HUES6 (cell line): ENCODE results near the gene TCF7L1.
"Not testable (repeated sequence)": the region's sequence is repeated elsewhere in the genome, so short reads cannot be mapped to it uniquely, and the experiment has no call there.

Experiments
- H3K27ac ChIP-seq: 2 replicates; pipeline ENCODE4 v1.7.0; 2013; ENCODE audit warnings: low read depth, mild to moderate bottlenecking, low read length, inconsistent platforms
- H3K27me3 ChIP-seq: 2 replicates; pipeline ENCODE4 v1.6.1; 2013; ENCODE audit warnings: low read length; ENCODE audit not compliant: control insufficient read depth, insufficient read depth
- H3K36me3 ChIP-seq: 2 replicates; pipeline ENCODE4 v1.6.1; 2013; ENCODE audit warnings: low read length; ENCODE audit not compliant: control insufficient read depth, insufficient read depth
- H3K4me1 ChIP-seq: 2 replicates; pipeline ENCODE4 v1.6.1; 2013; ENCODE audit warnings: low read length; ENCODE audit not compliant: control insufficient read depth, insufficient read depth
- H3K4me3 ChIP-seq: 2 replicates; pipeline ENCODE4 v1.5.1; 2013; ENCODE audit warnings: low read depth, low read length
- H3K9ac ChIP-seq: one replicate; pipeline ENCODE4 v1.6.1; 2013; ENCODE audit warnings: mild to moderate bottlenecking, low read length
- H3K9me3 ChIP-seq: 2 replicates; pipeline ENCODE4 v1.6.1; 2013; ENCODE audit warnings: low read depth, low read length; ENCODE audit not compliant: control insufficient read depth, insufficient read depth

TCF7L1 gene

DNA sequence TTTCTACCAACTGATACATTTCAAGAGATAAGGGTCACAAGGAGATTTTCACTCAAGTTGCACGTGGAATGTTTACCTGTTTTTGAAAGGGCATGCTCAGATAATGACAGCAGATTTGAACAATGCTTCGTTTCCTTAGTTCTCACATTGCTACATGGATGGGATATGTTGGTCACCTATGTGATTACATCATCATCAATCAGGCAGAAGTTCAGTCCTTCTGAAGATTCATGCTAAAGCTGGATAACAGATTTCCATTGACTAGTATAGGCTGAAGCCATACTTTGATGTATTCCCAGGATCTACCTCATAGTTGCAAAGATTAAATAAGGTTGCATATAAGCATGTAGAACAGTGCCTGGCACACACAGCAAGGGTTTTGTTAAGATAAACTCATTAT, 19.7 kb downstream of the TCF7L1 start:
- no peak overlapping the region for H3K27ac ChIP-seq
- H3K27me3 ChIP-seq, result no peaks in the 10 kb centered on the region
- H3K4me1 ChIP-seq, result peaks cover 7% of the 10 kb centered on the region
- no peaks in the 10 kb centered on the region for H3K9me3 ChIP-seq
- H3K9ac ChIP-seq, result no peak overlapping the region
- H3K36me3 ChIP-seq, result 0 out of 2 replicates have a peak, but pooled peaks cover 4% of the 10 kb centered on the region
- no peak overlapping the region for H3K4me3 ChIP-seq

DNA sequence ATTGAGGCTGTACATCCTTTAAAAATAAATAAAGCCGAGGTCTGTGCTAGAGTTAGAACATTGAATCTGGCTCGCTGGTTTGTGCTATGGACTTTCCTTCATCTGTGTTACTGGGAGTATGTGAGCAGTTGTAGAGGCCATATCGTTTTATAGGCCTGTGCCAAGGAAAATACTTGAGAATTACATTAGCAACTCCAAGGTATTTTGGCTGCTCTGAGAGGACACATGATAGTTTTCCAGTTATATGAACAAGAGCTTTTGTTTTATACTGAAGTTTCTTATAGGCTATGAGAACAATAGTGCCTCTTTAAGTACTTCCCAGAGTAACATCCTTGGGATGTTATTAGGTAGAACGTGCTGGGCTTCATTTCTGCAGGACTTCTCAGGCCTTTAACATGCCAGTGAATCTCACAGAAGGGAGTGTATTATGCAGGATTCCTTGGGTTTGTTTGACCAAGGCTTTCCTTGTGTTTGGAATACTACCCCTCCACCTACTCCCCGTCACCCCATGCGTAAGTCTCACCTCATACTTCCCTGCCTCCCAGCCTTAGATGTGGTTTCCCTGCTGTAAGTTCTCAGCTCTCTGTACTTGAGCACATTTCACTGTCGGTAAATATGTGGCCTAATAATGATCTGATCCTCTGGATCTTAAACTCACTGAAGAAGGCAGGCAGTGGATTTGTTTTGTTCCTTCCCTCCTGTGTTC, 21.0 kb downstream of the TCF7L1 start:
- H3K36me3 ChIP-seq, result 0 out of 2 replicates have a peak, but pooled peaks cover 4% of the 10 kb centered on the region
- H3K4me1 ChIP-seq, result peaks cover 7% of the 10 kb centered on the region
- H3K4me3 ChIP-seq, result no peak overlapping the region
- no peaks in the 10 kb centered on the region for H3K27me3 ChIP-seq
- no peak overlapping the region for H3K27ac ChIP-seq
- no peaks in the 10 kb centered on the region for H3K9me3 ChIP-seq
- H3K9ac ChIP-seq, result no peak overlapping the region

DNA sequence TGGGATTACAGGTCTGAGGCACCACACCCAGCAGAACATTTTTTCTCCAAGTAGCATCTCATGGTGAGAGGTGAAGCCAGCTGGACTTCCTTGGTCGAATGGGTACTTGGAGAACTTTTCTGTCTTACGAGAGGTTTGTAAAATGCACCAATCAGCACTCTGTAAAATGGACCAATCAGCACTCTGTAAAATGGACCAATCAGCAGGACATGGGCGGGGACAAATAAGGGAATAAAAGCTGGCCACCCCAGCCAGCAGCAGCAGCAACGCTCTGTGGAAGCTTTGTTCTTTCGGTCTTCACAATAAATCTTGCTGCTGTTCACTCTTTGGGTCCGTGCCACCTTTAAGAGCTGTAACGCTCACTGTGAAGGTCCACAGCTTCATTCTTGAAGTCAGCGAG, 21.9 kb downstream of the TCF7L1 start:
- not testable (repeated sequence) for H3K27ac ChIP-seq, H3K36me3 ChIP-seq, H3K27me3 ChIP-seq, H3K9ac ChIP-seq, H3K4me3 ChIP-seq, H3K9me3 ChIP-seq
- H3K4me1 ChIP-seq, result peaks cover 13% of the 10 kb centered on the region

DNA sequence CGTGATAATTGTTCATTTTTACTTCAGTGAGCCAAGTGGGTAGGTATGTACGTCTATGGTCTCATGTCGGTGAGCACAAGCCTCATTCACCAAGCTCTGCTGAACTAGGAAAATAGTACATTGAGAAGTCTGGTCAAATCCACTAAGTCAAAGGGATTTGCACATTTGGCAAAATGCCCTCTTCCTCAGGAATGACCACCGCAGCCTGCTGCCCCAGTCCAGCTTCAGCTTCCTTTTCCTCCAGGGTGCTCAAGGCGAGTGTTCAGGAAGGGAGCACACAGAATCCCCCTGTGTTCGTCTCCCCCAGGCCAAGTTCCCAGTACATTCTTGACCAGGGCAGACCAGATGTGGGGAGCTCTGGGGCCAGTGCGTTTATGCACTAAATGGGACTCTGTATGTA, 23.0 kb downstream of the TCF7L1 start:
- no peaks in the 10 kb centered on the region for H3K27me3 ChIP-seq
- H3K4me3 ChIP-seq, result no peak overlapping the region
- no peaks in the 10 kb centered on the region for H3K9me3 ChIP-seq
- 0 out of 2 replicates have a peak, but pooled peaks cover 4% of the 10 kb centered on the region for H3K36me3 ChIP-seq
- no peak overlapping the region for H3K27ac ChIP-seq
- H3K4me1 ChIP-seq, result peaks cover 17% of the 10 kb centered on the region
- no peak overlapping the region for H3K9ac ChIP-seq

DNA sequence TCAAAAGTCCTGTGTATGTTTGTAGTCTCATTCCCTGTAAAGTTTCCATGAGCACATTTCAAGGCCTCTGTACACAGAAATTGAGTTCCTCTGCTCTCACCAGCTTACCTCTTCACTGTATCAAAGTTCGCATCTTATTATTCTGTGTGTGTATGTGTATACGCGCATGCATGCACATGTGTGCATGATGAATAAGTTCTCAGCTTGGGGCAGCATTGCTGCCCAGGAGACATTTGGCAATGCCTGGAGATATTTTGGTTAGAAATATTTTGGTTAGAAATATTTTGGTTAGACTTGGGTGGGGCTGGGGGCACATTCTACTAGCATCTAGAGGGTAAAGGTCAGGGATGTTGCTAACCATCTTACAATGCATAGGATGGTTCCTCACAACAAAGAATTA, 23.4 kb downstream of the TCF7L1 start:
- H3K36me3 ChIP-seq, result 0 out of 2 replicates have a peak, but pooled peaks cover 4% of the 10 kb centered on the region
- no peaks in the 10 kb centered on the region for H3K9me3 ChIP-seq
- H3K27me3 ChIP-seq, result no peaks in the 10 kb centered on the region
- H3K9ac ChIP-seq, result no peak overlapping the region
- no peak overlapping the region for H3K4me3 ChIP-seq
- H3K27ac ChIP-seq, result no peak overlapping the region
- peaks cover 22% of the 10 kb centered on the region for H3K4me1 ChIP-seq

DNA sequence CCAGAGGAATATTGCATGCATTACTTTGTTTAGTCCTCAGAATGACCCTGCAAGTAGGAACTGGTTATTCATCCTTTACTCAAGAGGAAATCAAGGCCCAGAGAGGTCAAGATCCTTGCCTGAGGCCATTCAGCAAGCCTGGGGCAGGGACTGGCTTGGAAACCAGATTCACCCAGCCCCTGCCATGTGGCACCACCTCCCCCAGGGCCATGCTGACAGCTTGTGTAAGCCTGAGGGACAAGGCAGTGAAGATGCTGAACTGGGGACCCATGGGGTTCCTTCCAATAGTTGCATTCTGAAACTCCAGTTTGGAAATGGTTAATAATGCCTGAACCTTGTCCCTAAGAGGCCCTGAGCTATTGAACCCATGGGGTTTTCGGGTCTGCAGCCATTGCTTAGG, 24.2 kb downstream of the TCF7L1 start:
- no peak overlapping the region for H3K9ac ChIP-seq
- no peaks in the 10 kb centered on the region for H3K27me3 ChIP-seq

DNA sequence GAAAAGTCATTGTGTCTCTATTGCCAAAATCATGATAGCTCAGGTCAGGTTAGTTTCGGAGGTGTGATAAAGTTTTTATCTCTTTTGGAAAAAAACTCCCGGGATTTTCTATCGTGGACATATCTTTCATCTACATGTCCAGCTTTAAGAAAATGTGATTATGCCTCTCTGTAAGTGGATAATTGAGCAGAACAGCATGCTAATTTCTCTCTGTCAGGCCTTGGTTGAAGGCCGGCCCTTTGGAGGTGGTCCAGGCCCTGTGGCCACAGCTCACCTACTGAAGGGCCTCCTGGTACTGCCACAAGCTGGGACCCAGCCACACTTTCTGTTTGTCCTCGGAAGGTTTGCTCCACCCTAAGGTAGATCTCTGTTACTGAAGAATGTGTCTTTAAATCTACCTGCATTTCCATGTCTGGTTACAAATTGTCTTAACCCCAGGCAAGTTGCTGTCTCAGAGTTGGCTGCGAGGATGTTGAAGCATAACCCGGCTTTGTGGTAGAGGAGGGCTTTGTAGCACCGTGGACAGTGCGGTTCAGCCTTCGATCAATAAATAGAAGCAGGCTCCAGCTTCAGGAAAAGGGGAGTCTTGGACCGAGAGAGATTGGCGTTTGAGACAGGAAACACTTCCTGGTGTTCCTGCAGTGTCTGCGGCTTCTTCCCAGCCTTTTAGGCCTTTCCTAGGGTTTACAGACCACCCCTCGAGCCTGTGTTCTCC, 25.5 kb downstream of the TCF7L1 start:
- no peaks in the 10 kb centered on the region for H3K27me3 ChIP-seq
- H3K4me1 ChIP-seq, result peaks cover 40% of the 10 kb centered on the region
- H3K9me3 ChIP-seq, result no peaks in the 10 kb centered on the region
- H3K36me3 ChIP-seq, result 0 out of 2 replicates have a peak, but pooled peaks cover 4% of the 10 kb centered on the region
- no peak overlapping the region for H3K4me3 ChIP-seq
- H3K9ac ChIP-seq, result no peak overlapping the region
- no peak overlapping the region for H3K27ac ChIP-seq

More for the DNA sequence above, 24.2 kb downstream of the TCF7L1 start:
- peaks cover 26% of the 10 kb centered on the region for H3K4me1 ChIP-seq
- H3K9me3 ChIP-seq, result no peaks in the 10 kb centered on the region
- no peak overlapping the region for H3K4me3 ChIP-seq
- no peak overlapping the region for H3K27ac ChIP-seq
- H3K36me3 ChIP-seq, result 0 out of 2 replicates have a peak, but pooled peaks cover 4% of the 10 kb centered on the region

DNA sequence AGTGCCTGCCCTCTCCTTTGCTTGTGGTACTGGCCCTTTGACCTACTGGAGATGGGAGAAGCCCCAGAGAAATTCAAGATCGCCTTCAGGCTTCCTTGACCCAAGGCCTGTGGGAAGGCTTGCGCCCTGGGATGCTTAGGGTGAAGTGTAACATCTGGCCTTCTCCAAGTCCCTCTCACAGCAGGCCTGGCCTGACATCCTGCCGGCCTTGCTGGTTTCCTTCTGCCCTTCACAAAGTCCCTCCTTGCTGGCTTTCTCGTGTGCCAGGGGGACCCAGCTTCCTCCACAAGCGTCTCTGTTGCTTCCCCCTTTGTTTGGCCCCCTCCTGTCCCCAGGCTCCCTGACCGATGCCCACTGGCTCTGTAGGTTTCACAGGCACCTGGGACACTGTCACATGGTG, 26.4 kb downstream of the TCF7L1 start:
- peaks cover 40% of the 10 kb centered on the region for H3K4me1 ChIP-seq
- H3K27me3 ChIP-seq, result no peaks in the 10 kb centered on the region
- H3K27ac ChIP-seq, result no peak overlapping the region

DNA sequence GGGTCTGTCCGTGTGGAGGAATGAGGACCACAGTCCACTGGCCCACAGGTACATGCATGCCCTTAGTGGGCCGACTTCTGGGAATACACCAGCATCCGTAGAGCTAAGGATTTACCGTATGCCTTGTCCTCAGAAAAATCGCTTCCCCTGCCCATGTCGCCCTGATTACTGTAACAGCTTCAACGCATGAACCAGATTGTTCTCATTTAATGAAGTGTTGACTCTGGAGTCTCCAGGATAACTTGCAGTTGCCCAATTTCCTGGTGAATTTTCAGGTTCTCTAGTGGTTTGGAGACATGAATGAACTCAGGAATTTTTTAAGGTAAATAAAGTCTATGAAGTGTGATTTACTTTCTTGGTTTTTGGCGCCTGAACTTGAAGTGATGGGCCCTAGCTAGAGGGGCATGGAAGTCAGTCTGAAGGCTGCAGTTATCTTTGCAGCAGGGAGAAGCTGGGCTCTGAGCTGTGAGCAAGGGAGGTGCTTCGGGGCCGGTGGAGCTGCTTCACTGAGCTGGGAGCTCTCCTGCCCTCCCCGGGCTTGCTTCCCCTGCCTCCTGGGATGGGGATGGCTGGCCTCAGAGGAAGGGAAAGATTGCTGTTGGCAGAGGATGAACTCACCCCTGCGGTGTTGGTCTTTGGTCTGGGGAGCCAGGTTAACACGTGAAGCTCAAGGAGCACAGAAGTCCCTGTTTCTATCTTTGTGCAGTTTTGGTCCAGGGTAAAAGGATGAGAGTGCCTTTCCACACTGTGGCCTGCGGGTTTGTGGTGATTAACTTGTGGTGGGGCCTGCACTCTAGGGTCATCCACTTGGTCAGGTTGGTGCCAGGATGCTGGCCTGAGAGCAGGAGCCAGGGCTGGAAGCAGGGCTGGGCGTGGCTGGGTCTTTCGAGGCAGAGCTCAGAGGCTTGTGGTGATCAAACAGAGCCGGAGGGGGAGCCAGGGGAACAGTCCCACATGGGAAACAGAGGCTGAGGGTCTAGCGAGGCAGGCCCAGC, 28.1 kb downstream of the TCF7L1 start:
- no peak overlapping the region for H3K9ac ChIP-seq
- no peak overlapping the region for H3K4me3 ChIP-seq
- H3K9me3 ChIP-seq, result no peaks in the 10 kb centered on the region
- no peaks in the 10 kb centered on the region for H3K27me3 ChIP-seq
- H3K27ac ChIP-seq, result no peak overlapping the region
- no peaks in the 10 kb centered on the region for H3K36me3 ChIP-seq
- H3K4me1 ChIP-seq, result peaks cover 45% of the 10 kb centered on the region

More for the DNA sequence above, 26.4 kb downstream of the TCF7L1 start:
- no peak overlapping the region for H3K4me3 ChIP-seq
- H3K9me3 ChIP-seq, result no peaks in the 10 kb centered on the region
- H3K36me3 ChIP-seq, result 0 out of 2 replicates have a peak, but pooled peaks cover 4% of the 10 kb centered on the region
- no peak overlapping the region for H3K9ac ChIP-seq

DNA sequence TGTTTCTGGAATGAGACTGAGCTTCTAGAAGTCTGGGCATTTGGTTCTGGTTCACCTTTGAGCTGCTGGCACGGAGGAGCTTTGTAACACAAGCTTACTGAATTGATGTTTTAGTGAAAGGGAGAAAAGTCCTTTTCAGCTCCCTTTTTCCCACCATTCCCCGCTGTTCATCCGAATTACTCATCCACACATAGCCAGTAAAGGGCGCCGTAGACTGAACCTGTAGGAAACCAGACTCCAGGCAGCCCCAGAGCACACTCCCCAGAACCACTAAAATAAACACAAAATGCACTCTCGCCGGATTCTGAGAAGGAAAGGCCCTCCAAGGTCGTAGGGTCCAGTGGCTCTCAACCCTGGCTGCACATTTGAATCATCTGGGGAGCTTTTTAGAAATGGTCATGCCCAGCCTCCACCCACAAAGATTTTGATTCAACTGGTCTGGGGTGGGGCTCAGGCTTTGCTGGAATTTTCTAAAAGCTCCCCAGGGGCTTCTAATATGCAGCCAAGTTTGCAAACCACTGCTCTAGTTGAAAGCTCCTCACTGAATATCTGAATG, 29.6 kb downstream of the TCF7L1 start:
- no peaks in the 10 kb centered on the region for H3K36me3 ChIP-seq
- no peaks in the 10 kb centered on the region for H3K9me3 ChIP-seq
- peaks cover 45% of the 10 kb centered on the region for H3K4me1 ChIP-seq
- H3K9ac ChIP-seq, result no peak overlapping the region
- H3K27me3 ChIP-seq, result no peaks in the 10 kb centered on the region
- H3K27ac ChIP-seq, result no peak overlapping the region
- H3K4me3 ChIP-seq, result no peak overlapping the region
